Uterus (tissue), 4 donors: ENCODE results near the gene KRT82. TPM values are rescaled to one million over a fixed set of nuclear protein-coding genes. Genes with fewer than 3 reads are reported as not detected.
"Not testable (repeated sequence)": the region's sequence is repeated elsewhere in the genome, so short reads cannot be mapped to it uniquely, and the experiment has no call there.

Experiments
- DNase-seq, 2 donors: peaks; one replicate each; pipeline ENCODE4 v3.0.0-alpha.2; 2019 to 2020
- H3K27ac ChIP-seq, 2 donors: fragments of 200-600 bp; sonication (generic); 1 replicate in 1 of 2; 2 replicates in 1 of 2; pipeline ENCODE4 v1.5.1; 2016 to 2018
- H3K27me3 ChIP-seq, 2 donors: fragments of 200-600 bp; sonication (generic); one replicate each; pipeline ENCODE4 v1.5.1; 2018 to 2019; ENCODE audit warnings: control low read depth in 1 of 2
- H3K36me3 ChIP-seq, 2 donors: fragments of 200-600 bp; sonication (generic); one replicate each; pipeline ENCODE4 v1.5.1; 2019; ENCODE audit warnings: control low read depth in 1 of 2
- H3K4me1 ChIP-seq, 2 donors: fragments of 200-600 bp; sonication (generic); one replicate each; pipeline ENCODE4 v1.5.1; 2018 to 2019; ENCODE audit warnings: control low read depth in 1 of 2
- H3K4me3 ChIP-seq, 2 donors: fragments of 200-600 bp; sonication (generic); 1 replicate in 1 of 2; 2 replicates in 1 of 2; pipeline ENCODE4 v1.5.1; 2018 to 2019; ENCODE audit warnings: mild to moderate bottlenecking in 1 of 2
- H3K9me3 ChIP-seq, 2 donors: fragments of 200-600 bp; sonication (generic); one replicate each; pipeline ENCODE4 v1.5.1; 2019; ENCODE audit warnings: control low read depth in 1 of 2
- POLR2A ChIP-seq, 2 donors: fragments of 450-650 bp; IDR thresholded peaks; one replicate each; pipeline ENCODE4 v1.6.1; 2016; ENCODE audit warnings: antibody characterized with exemption in 2 of 2, mild to moderate bottlenecking in 1 of 2, moderate library complexity in 1 of 2
- intact Hi-C: fragments of 100-400 bp; cut with DNase I; formaldehyde crosslinking; loops from one replicate; pipeline ENCODE4 v1.15.1; 2023; ENCODE audit warnings: low total_unique reads
- total RNA-seq, 4 donors: library from RNA; depleted of rRNA in 3 of 4; stranded (reverse); fragments of >200 nt in 3 of 4; gene quantifications; one replicate each; pipeline versions ENCODE4 v1.1.0 to v1.2.4, GENCODE V29; 2014 to 2023
- TF ChIP-seq, protein P1 (sequence below), 4 experiments: fragments of 200-600 bp in 2 of 4; fragments of 450-650 bp in 2 of 4; sonication (generic) in 2 of 4; IDR thresholded peaks; one replicate each; pipeline ENCODE4 v1.5.1; 2016 to 2019; ENCODE audit warnings: antibody characterized with exemption in 4 of 4, mild to moderate bottlenecking in 2 of 4, moderate library complexity in 1 of 4
- donor health status: DM: yes; HTN: yes; CAD: no.

KRT82 gene
- not detected for total RNA-seq

DNA sequence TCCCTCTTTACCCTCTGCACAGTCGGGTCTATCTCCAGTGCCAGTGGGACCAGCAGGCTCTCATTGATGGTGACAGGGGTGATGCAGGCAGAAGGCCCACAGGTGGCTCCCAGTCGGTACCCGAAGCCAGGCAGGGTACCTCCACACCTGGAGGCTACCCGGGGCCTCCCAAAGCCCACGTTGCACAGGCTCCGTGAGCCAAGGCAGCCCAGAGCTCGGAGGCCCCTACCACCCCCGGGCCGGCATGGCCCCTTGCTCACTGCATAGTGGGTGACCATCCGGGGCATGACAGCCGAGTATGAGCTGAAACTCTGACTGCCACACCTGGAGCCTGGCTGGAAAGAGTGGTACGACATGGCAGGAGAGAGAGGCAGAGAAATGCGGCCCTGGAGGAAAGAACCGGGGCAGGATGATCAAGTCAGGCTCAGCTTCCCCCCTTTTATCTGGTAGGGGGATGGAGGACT lies at the start of gene KRT82:
Gene KRT82 (minus strand): TSS at position 414 of the 464 bp plus-strand sequence. CDS start 58 bp downstream, at position 356.
- intact Hi-C loops = no loop called here
- Histone ChIP-seq H3K27ac (no peak within 1 kb of the TSS), H3K9me3 (no peaks in the 10 kb centered on the region), H3K27me3 (no peaks in the 10 kb centered on the region), H3K4me3 (no peak within 1 kb of the TSS), H3K36me3 (no peaks in the 10 kb centered on the region), H3K4me1 (no peaks in the 10 kb centered on the region)
- DNase-seq = no peak
- TF ChIP-seq, protein P1, sequence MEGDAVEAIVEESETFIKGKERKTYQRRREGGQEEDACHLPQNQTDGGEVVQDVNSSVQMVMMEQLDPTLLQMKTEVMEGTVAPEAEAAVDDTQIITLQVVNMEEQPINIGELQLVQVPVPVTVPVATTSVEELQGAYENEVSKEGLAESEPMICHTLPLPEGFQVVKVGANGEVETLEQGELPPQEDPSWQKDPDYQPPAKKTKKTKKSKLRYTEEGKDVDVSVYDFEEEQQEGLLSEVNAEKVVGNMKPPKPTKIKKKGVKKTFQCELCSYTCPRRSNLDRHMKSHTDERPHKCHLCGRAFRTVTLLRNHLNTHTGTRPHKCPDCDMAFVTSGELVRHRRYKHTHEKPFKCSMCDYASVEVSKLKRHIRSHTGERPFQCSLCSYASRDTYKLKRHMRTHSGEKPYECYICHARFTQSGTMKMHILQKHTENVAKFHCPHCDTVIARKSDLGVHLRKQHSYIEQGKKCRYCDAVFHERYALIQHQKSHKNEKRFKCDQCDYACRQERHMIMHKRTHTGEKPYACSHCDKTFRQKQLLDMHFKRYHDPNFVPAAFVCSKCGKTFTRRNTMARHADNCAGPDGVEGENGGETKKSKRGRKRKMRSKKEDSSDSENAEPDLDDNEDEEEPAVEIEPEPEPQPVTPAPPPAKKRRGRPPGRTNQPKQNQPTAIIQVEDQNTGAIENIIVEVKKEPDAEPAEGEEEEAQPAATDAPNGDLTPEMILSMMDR (IDR thresholded peaks at IDR 0.05) = no peak
- no peak for TF ChIP-seq POLR2A (IDR thresholded peaks at IDR 0.05)

DNA sequence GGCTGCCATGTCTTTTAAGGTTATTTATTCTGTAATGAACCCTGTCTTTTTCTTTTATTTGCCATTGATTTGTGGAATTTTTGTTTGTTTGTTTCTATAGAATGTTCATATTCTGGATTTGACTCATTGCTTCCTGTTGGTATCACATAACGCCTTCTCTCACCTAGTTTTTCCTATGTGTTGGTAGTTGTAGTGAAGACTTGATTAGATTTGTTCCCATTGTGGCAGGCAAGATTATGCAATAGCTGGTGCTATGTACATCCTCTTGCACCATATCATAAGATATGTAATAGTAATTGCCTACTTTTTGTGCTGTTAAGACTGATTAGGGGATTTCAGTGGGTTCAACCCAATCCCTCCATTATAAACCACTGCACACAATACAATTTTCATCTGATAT lies 49.7 kb upstream of the KRT82 start:
- intact Hi-C loops = no loop called here
- no peak overlapping the region for H3K4me3 ChIP-seq
- no peaks in the 10 kb centered on the region for H3K9me3 ChIP-seq
- no peaks in the 10 kb centered on the region for H3K27me3 ChIP-seq
- H3K4me1 ChIP-seq = no peaks in the 10 kb centered on the region
- DNase-seq = no peak
- H3K27ac ChIP-seq = no peak overlapping the region
- no peaks in the 10 kb centered on the region for H3K36me3 ChIP-seq
- TF ChIP-seq, protein P1 (IDR thresholded peaks at IDR 0.05) = no peak
- no peak for TF ChIP-seq POLR2A (IDR thresholded peaks at IDR 0.05)

DNA sequence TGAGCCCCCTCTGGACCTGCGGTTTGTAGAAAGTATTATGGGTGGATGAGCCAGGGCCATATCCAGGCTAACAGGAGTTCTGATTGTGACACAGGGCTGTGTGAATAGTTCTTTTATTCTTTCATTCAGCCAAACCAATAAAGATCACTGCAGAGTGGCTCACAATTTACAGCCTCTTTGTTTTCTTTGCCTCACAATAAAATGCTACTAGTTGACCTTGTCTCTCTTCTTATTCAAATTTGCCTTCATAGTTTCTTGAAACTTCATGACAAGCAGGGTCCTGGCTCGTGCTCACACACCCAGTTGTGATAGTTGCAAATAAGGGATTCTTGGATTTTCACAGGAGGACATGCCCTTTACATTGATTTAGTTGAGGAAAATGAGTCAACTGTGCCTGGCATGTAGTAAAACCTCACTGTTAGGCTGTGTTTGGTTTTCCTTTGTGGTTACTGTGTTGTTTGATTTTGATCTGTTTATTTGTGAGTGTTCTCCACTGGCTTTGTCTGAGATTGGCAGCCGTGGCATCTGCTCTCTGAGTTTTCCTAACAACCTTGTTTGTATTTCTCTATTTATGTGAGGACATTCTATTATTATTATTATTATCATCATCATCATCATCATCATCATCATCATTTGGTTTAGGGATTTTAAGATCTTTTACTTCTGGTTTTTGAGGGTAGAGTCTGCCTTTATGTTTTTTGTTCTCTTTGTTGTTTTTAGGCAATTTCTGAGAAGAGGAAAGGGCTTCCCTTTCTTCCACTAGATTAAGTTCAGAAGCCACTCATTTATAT lies 48.5 kb upstream of the KRT82 start:
- Histone ChIP-seq H3K4me1 (no peaks in the 10 kb centered on the region), H3K4me3 (no peak overlapping the region), H3K9me3 (no peaks in the 10 kb centered on the region), H3K27me3 (no peaks in the 10 kb centered on the region), H3K36me3 (no peaks in the 10 kb centered on the region), H3K27ac (no peak overlapping the region)
- TF ChIP-seq, protein P1 (IDR thresholded peaks at IDR 0.05) = no peak
- no peak for TF ChIP-seq POLR2A (IDR thresholded peaks at IDR 0.05)
- intact Hi-C loops = no loop called here
- DNase-seq = no peak

GRCh38 chr12:52452101-52452500 lies 46.0 kb upstream of the KRT82 start, which contains the start of gene KRT6B:
Gene KRT6B (minus strand): TSS chr12:52452146. CDS start chr12:52452078, 68 bp downstream.
- Histone ChIP-seq H3K4me3 (no peak within 1 kb of the TSS), H3K4me1 (no peaks in the 10 kb centered on the region), H3K9me3 (no peaks in the 10 kb centered on the region), H3K27me3 (no peaks in the 10 kb centered on the region), H3K27ac (no peak within 1 kb of the TSS), H3K36me3 (no peaks in the 10 kb centered on the region)
- DNase-seq = no peak
- intact Hi-C loops = no loop called here
- TF ChIP-seq, protein P1 (IDR thresholded peaks at IDR 0.05) = no peak
- no peak for TF ChIP-seq POLR2A (IDR thresholded peaks at IDR 0.05)

DNA sequence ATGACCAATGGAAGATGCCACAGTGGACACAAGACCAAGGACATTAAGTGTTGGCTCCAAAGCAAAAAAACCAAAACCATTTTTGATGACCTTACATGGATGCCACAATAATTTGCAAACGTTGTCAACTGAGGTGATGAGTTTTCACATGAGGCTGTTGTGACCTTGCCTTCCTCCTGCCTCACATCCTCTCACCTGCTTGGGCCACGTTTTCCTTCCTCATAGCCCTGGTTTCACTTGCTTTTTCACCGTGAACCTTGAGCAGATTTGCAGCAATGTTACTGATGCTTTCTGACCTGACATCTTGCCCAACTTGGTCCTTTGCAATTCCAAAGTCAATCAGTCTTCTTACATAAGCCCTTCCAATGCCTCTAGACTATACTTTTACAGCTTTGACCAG lies 42.1 kb upstream of the KRT82 start:
- DNase-seq = no peak
- Histone ChIP-seq H3K27ac (no peak overlapping the region), H3K36me3 (no peaks in the 10 kb centered on the region), H3K4me1 (no peaks in the 10 kb centered on the region), H3K9me3 (no peaks in the 10 kb centered on the region), H3K4me3 (no peak overlapping the region), H3K27me3 (no peaks in the 10 kb centered on the region)
- intact Hi-C loops = no loop called here
- TF ChIP-seq, protein P1 (IDR thresholded peaks at IDR 0.05) = no peak
- TF ChIP-seq POLR2A (IDR thresholded peaks at IDR 0.05) = no peak

GRCh38 chr12:52447196-52447595 lies 41.1 kb upstream of the KRT82 start:
- intact Hi-C loops, H3K4me1 ChIP-seq, H3K27ac ChIP-seq, DNase-seq, H3K9me3 ChIP-seq, H3K36me3 ChIP-seq, H3K27me3 ChIP-seq, H3K4me3 ChIP-seq: not testable (repeated sequence)
